ELR (cell line): ENCODE results near the gene SH3RF1.

Experiments
- DNase-seq: peaks from one replicate; pipeline ENCODE4 v3.0.0-alpha.2; 2015; ENCODE audit warnings: low read depth

SH3RF1 gene

GRCh38 chr4:169163495-169163894, 107.3 kb downstream of the SH3RF1 start:
- no peak for DNase-seq

- no peak for DNase-seq
Observed at GRCh38 chr4:169160825-169161224, 109.9 kb downstream of the SH3RF1 start.

- peak; percentile 76 for DNase-seq
Observed at GRCh38 chr4:169159624-169160171, 111.1 kb downstream of the SH3RF1 start.

GRCh38 chr4:169158861-169159260, 111.9 kb downstream of the SH3RF1 start:
- no peak for DNase-seq

- DNase-seq: peak; percentile 48
Observed at GRCh38 chr4:169158046-169158445, 112.7 kb downstream of the SH3RF1 start.

GRCh38 chr4:169156392-169156791, 114.4 kb downstream of the SH3RF1 start:
- DNase-seq: no peak

- no peak for DNase-seq
Observed at GRCh38 chr4:169154121-169154520, 116.6 kb downstream of the SH3RF1 start.

- DNase-seq: no peak
Observed at GRCh38 chr4:169153481-169154087, 117.2 kb downstream of the SH3RF1 start.

- DNase-seq: peak; percentile 14
Observed at GRCh38 chr4:169152899-169153298, 117.9 kb downstream of the SH3RF1 start.

GRCh38 chr4:169152098-169152497, 118.7 kb downstream of the SH3RF1 start:
- no peak for DNase-seq

- peak; percentile 19 for DNase-seq
Observed at GRCh38 chr4:169151671-169152070, 119.1 kb downstream of the SH3RF1 start.

- no peak for DNase-seq
Observed at GRCh38 chr4:169150806-169151205, 120.0 kb downstream of the SH3RF1 start.

- no peak for DNase-seq
Observed at GRCh38 chr4:169148885-169149284, 121.9 kb downstream of the SH3RF1 start.

- peak; percentile 79 for DNase-seq
Observed at GRCh38 chr4:169147191-169147590, 123.6 kb downstream of the SH3RF1 start.

GRCh38 chr4:169144061-169144600, 126.6 kb downstream of the SH3RF1 start:
- DNase-seq: no peak

GRCh38 chr4:169143335-169143734, 127.4 kb downstream of the SH3RF1 start:
- DNase-seq: no peak

- no peak for DNase-seq
Observed at GRCh38 chr4:169142906-169143305, 127.8 kb downstream of the SH3RF1 start.

GRCh38 chr4:169142391-169142790, 128.4 kb downstream of the SH3RF1 start:
- no peak for DNase-seq

GRCh38 chr4:169139021-169139420, 131.7 kb downstream of the SH3RF1 start:
- DNase-seq: no peak

- DNase-seq: no peak
Observed at GRCh38 chr4:169137558-169137920, 133.2 kb downstream of the SH3RF1 start.

- no peak for DNase-seq
Observed at GRCh38 chr4:169136796-169137557, 133.8 kb downstream of the SH3RF1 start.

- no peak for DNase-seq
Observed at GRCh38 chr4:169136330-169136729, 134.4 kb downstream of the SH3RF1 start.

GRCh38 chr4:169135776-169136175, 135.0 kb downstream of the SH3RF1 start:
- no peak for DNase-seq
